Measurements from ENCODE around the gene RNLS. TPM values are rescaled to one million over a fixed set of nuclear protein-coding genes. Genes with fewer than 3 reads are reported as not detected.
"Not testable (repeated sequence)": the region's sequence is repeated elsewhere in the genome, so short reads cannot be mapped to it uniquely, and the experiment has no call there.

Gene RNLS
- total RNA-seq, 1 experiment from 2014 or later: 8.7 TPM

GRCh38 chr10:88361494-88361893, 221.6 kb downstream of the RNLS start:
- POLR2A ChIA-PET: no interaction called here
- CTCF ChIA-PET: no interaction called here
- Mint-ChIP-seq H3K4me3 (no peak overlapping the region), H3K9me3 (peaks cover 12% of the 10 kb centered on the region), H3K4me1 (no peaks in the 10 kb centered on the region), H3K36me3 (peaks cover 8% of the 10 kb centered on the region), H3K27ac (no peak overlapping the region), H3K27me3 (ENCODE audit: low read depth) (no peaks in the 10 kb centered on the region)
- DNase-seq (ENCODE audit: low spot score): no peak
- TF ChIP-seq GTF2I (CRISPR knock-in tag; conservative IDR thresholded peaks at IDR 0.05) (no peak), SP1 (CRISPR knock-in tag; conservative IDR thresholded peaks at IDR 0.05) (no peak), ZNF423 (CRISPR knock-in tag; IDR thresholded peaks at IDR 0.05) (no peak), RORB (CRISPR knock-in tag; IDR thresholded peaks at IDR 0.05) (no peak), PRDM15 (CRISPR knock-in tag; IDR thresholded peaks at IDR 0.05) (no peak), ZNF138 (CRISPR knock-in tag; conservative IDR thresholded peaks at IDR 0.05) (no peak), EMX1 (CRISPR knock-in tag; IDR thresholded peaks at IDR 0.05) (no peak), STAT6 (CRISPR knock-in tag; conservative IDR thresholded peaks at IDR 0.05; ENCODE audit: low read depth) (no peak), JAZF1 (CRISPR knock-in tag; IDR thresholded peaks at IDR 0.05) (no peak), TCF7 (CRISPR knock-in tag; IDR thresholded peaks at IDR 0.05; ENCODE audit: low read depth) (no peak), AFF4 (CRISPR knock-in tag; IDR thresholded peaks at IDR 0.05; ENCODE audit: borderline replicate concordance) (no peak), PRRX2 (CRISPR knock-in tag; IDR thresholded peaks at IDR 0.05) (no peak)
- TF ChIP-seq, protein P1, sequence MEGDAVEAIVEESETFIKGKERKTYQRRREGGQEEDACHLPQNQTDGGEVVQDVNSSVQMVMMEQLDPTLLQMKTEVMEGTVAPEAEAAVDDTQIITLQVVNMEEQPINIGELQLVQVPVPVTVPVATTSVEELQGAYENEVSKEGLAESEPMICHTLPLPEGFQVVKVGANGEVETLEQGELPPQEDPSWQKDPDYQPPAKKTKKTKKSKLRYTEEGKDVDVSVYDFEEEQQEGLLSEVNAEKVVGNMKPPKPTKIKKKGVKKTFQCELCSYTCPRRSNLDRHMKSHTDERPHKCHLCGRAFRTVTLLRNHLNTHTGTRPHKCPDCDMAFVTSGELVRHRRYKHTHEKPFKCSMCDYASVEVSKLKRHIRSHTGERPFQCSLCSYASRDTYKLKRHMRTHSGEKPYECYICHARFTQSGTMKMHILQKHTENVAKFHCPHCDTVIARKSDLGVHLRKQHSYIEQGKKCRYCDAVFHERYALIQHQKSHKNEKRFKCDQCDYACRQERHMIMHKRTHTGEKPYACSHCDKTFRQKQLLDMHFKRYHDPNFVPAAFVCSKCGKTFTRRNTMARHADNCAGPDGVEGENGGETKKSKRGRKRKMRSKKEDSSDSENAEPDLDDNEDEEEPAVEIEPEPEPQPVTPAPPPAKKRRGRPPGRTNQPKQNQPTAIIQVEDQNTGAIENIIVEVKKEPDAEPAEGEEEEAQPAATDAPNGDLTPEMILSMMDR (IDR thresholded peaks at IDR 0.05): no peak
- TF ChIP-seq, protein P2, sequence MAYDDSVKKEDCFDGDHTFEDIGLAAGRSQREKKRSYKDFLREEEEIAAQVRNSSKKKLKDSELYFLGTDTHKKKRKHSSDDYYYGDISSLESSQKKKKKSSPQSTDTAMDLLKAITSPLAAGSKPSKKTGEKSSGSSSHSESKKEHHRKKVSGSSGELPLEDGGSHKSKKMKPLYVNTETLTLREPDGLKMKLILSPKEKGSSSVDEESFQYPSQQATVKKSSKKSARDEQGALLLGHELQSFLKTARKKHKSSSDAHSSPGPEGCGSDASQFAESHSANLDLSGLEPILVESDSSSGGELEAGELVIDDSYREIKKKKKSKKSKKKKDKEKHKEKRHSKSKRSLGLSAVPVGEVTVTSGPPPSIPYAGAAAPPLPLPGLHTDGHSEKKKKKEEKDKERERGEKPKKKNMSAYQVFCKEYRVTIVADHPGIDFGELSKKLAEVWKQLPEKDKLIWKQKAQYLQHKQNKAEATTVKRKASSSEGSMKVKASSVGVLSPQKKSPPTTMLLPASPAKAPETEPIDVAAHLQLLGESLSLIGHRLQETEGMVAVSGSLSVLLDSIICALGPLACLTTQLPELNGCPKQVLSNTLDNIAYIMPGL (CRISPR knock-in tag; IDR thresholded peaks at IDR 0.05): no peak
- no peak for ATAC-seq

DNA sequence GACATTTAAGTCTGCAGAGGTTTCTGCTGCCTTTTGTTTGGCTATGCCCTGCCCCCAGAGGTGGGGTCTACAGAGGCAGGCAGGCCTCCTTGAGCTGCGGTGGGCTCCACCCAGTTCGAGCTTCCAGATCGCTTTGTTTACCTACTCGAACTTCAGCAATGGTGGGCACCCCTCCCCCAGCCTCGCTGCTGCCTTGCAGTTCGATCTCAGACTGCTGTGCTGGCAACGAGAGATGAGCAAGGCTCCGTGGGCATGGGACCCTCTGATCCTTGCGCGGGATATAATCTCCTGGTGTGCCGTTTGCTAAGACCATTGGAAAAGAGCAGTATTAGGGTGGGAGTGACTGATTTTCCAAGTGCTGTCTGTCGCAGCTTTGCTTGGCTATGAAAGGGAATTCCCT, 227.4 kb downstream of the RNLS start:
- DNase-seq (ENCODE audit: low spot score); CTCF ChIA-PET; ATAC-seq; H3K27me3 Mint-ChIP-seq (ENCODE audit: low read depth); H3K27ac Mint-ChIP-seq; H3K4me1 Mint-ChIP-seq; H3K4me3 Mint-ChIP-seq: not testable (repeated sequence)
- H3K36me3 Mint-ChIP-seq: peaks cover 37% of the 10 kb centered on the region
- POLR2A ChIA-PET: interaction anchor here (0.6 kb wide), 1 partner anchor 11 kb away, joined by 6 read pairs; no protein-coding TSS in a partner anchor
- H3K9me3 Mint-ChIP-seq: peaks cover 58% of the 10 kb centered on the region

Data from WTC11 (cell line).